GM12892 (cell line): ENCODE measurements around the gene UBTD1.

Source experiments
- DNase-seq: peaks from one replicate; pipeline ENCODE4 v3.0.0; 2011; ENCODE audit not compliant: insufficient read length
- FAIRE-seq: peaks from 2 replicates; lab custom pipeline; 2011; peaks lifted over from hg19 to GRCh38; lab: Jason Lieb, UNC
- POLR2A ChIP-seq: IDR thresholded peaks from 2 replicates; pipeline ENCODE4 v1.6.1; 2011; ENCODE audit warnings: low read depth, low read length, control low read depth
- POLR2AphosphoS5 ChIP-seq: IDR thresholded peaks from 2 replicates; pipeline ENCODE4 v1.6.1; 2011; ENCODE audit warnings: low read depth, low read length, control low read depth
- TAF1 ChIP-seq: IDR thresholded peaks from 2 replicates; pipeline ENCODE4 v1.6.1; 2011; ENCODE audit warnings: low read depth, mild to moderate bottlenecking, control low read depth, low read length, borderline replicate concordance

The UBTD1 gene

GRCh38 chr10:97508342-97508741, 9.6 kb downstream of the UBTD1 start:
- TF ChIP-seq POLR2A (no peak), TAF1 (no peak)
- DNase-seq = no peak
- FAIRE-seq = no peak

- TF ChIP-seq TAF1 = no peak
- TF ChIP-seq POLR2A = no peak
- no peak for FAIRE-seq
- DNase-seq = no peak
Observed at GRCh38 chr10:97509120-97509680, 10.5 kb downstream of the UBTD1 start.

- no peak for FAIRE-seq
- DNase-seq = no peak
- no peak for TF ChIP-seq POLR2AphosphoS5
- TF ChIP-seq TAF1 = no peak
- no peak for TF ChIP-seq POLR2A
Observed at GRCh38 chr10:97510686-97511085, 12.0 kb downstream of the UBTD1 start.

- FAIRE-seq (no peak), DNase-seq (no peak)
- TF ChIP-seq POLR2A (no peak), TAF1 (no peak), POLR2AphosphoS5 (no peak)
Observed at GRCh38 chr10:97511711-97512440, 13.2 kb downstream of the UBTD1 start.

GRCh38 chr10:97512993-97513392, 14.3 kb downstream of the UBTD1 start:
- no peak for FAIRE-seq
- TF ChIP-seq POLR2AphosphoS5 (no peak), POLR2A (no peak), TAF1 (no peak)
- no peak for DNase-seq

- FAIRE-seq (no peak), DNase-seq (no peak)
- TF ChIP-seq POLR2AphosphoS5 = no peak
- TF ChIP-seq POLR2A = no peak
Observed at GRCh38 chr10:97514344-97514743, 15.6 kb downstream of the UBTD1 start.

- DNase-seq (no peak), FAIRE-seq (no peak)
- TF ChIP-seq POLR2AphosphoS5 (no peak), TAF1 (no peak), POLR2A (no peak)
Observed at GRCh38 chr10:97515271-97515978, 16.7 kb downstream of the UBTD1 start.

- no peak for DNase-seq
- TF ChIP-seq POLR2AphosphoS5 (no peak), TAF1 (no peak), POLR2A (no peak)
- FAIRE-seq = no peak
Observed at GRCh38 chr10:97517096-97517750, 18.5 kb downstream of the UBTD1 start.

- no peak for DNase-seq
- no peak for FAIRE-seq
- TF ChIP-seq POLR2AphosphoS5 = no peak
- no peak for TF ChIP-seq POLR2A
- TF ChIP-seq TAF1 = no peak
Observed at GRCh38 chr10:97517778-97518300, 19.1 kb downstream of the UBTD1 start.

- no peak for DNase-seq
- FAIRE-seq = no peak
- TF ChIP-seq POLR2AphosphoS5 (no peak), POLR2A (no peak), TAF1 (no peak)
Observed at GRCh38 chr10:97518301-97519043, 19.7 kb downstream of the UBTD1 start.

- DNase-seq = no peak
- no peak for FAIRE-seq
- no peak for TF ChIP-seq POLR2A
Observed at GRCh38 chr10:97519342-97519741, 20.6 kb downstream of the UBTD1 start.
